WERI-Rb-1 (cell line): ENCODE results near the gene DMRT2.

Experiments used
- DNase-seq: peaks from one replicate; pipeline ENCODE4 v3.0.0-alpha.2; 2020
- H3K27ac ChIP-seq: fragments of 250-450 bp; sonication (Bioruptor Pico); 2 replicates; pipeline ENCODE4 v1.5.1; 2020; ENCODE audit warnings: mild to moderate bottlenecking, moderate library complexity
- H3K27me3 ChIP-seq: fragments of 250-450 bp; sonication (Bioruptor Pico); 2 replicates; pipeline ENCODE4 v1.5.1; 2021; ENCODE audit warnings: mild to moderate bottlenecking, low read depth, moderate library complexity; ENCODE audit not compliant: insufficient read depth, severe bottlenecking
- H3K36me3 ChIP-seq: fragments of 250-450 bp; sonication (Bioruptor Pico); 2 replicates; pipeline ENCODE4 v1.5.1; 2020; ENCODE audit warnings: mild to moderate bottlenecking, moderate library complexity
- H3K4me3 ChIP-seq: 2 replicates; pipeline ENCODE4 v1.5.1; 2011; ENCODE audit warnings: low read depth, mild to moderate bottlenecking, control low read depth, low read length
- H3K9me3 ChIP-seq: fragments of 250-450 bp; sonication (Bioruptor Pico); 2 replicates; pipeline ENCODE4 v1.5.1; 2021; ENCODE audit warnings: mild to moderate bottlenecking, moderate library complexity; ENCODE audit not compliant: severe bottlenecking
- TF ChIP-seq, protein P1 (sequence below): IDR thresholded peaks from 2 replicates; pipeline ENCODE4 v1.5.1; 2011; ENCODE audit warnings: low read depth, mild to moderate bottlenecking, control low read depth, inconsistent platforms, low read length

DMRT2 gene

DNA sequence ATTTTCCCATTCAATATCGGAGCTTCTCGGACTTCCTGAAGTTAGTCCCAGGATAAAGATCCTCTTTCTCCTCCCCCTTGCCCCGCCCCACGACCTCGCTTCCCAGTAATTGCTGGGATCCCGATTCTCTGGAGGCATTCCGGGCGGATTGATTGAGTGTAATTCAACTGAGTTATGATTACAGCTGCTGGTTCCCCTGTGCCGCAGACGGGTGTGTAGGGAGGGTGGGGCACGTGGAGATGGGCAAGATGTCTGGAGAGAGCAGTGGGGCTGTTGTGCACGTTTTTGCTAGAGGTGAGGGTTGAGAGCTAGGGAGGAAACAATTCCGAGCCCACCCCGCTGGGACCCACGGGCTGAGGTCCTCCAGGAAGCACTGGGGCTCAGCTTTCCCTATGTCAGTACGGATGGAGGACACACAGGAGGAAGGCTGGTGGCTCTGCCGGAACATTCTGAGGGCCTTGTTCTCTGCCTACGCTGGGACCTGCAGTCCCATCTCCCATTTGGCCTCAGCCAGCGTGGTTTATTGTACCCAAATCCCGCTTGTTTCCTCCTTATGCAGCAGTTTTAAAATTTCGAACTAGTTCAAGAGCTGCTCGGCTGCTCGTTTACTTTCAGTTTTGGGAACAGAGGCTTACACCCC, 2.4 kb upstream of the DMRT2 start:
- Histone ChIP-seq H3K27ac (no peak overlapping the region), H3K27me3 (peaks cover 14% of the 10 kb centered on the region), H3K4me3 (no peak overlapping the region), H3K36me3 (no peaks in the 10 kb centered on the region), H3K9me3 (peaks cover 9% of the 10 kb centered on the region)
- TF ChIP-seq, protein P1, sequence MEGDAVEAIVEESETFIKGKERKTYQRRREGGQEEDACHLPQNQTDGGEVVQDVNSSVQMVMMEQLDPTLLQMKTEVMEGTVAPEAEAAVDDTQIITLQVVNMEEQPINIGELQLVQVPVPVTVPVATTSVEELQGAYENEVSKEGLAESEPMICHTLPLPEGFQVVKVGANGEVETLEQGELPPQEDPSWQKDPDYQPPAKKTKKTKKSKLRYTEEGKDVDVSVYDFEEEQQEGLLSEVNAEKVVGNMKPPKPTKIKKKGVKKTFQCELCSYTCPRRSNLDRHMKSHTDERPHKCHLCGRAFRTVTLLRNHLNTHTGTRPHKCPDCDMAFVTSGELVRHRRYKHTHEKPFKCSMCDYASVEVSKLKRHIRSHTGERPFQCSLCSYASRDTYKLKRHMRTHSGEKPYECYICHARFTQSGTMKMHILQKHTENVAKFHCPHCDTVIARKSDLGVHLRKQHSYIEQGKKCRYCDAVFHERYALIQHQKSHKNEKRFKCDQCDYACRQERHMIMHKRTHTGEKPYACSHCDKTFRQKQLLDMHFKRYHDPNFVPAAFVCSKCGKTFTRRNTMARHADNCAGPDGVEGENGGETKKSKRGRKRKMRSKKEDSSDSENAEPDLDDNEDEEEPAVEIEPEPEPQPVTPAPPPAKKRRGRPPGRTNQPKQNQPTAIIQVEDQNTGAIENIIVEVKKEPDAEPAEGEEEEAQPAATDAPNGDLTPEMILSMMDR, result no peak
- DNase-seq, result no peak

DNA sequence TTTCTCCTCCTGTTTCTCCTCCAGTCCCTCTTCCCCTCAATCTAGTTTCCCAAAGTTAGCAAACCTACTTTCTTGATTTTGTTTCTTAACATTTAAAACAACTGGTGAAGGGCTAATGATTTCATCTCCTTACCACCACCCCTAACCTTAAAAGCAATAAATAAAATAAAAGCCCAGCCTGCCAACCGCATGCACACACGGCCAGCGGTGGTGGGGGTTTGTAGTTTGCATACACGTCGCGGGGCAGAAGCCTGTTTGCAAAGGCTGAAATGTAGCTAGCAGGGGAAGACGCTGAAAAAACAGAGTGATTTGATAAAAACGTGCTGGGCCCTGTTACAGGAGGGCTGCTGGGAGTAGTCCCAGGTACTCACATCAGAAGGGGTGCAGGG, 1.9 kb upstream of the DMRT2 start:
- H3K4me3 ChIP-seq, result no peak overlapping the region
- peaks cover 17% of the 10 kb centered on the region for H3K27me3 ChIP-seq
- peaks cover 9% of the 10 kb centered on the region for H3K9me3 ChIP-seq
- DNase-seq, result no peak
- H3K36me3 ChIP-seq, result no peaks in the 10 kb centered on the region
- H3K27ac ChIP-seq, result no peak overlapping the region
- TF ChIP-seq, protein P1, result no peak

DNA sequence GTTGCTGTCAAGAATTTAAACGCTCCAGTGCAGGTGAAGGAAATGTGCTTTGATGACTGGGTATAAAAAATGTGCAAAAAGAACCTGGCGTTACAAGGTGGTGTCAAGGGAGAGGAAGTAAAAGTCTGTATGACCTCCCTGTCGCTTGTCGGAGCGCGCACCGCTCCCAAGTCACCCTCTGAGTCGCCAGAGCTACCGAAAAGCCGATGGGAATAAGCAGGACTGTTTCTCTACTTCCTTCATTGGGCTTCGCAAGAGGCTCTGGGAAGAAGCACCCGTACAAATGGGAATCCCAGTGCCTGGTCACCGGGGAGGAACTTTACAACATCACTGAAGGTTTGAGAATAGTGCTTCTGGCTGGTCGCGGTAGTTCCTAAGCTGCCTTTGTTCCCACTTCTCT, 1.3 kb upstream of the DMRT2 start:
- Histone ChIP-seq H3K27me3 (peaks cover 23% of the 10 kb centered on the region), H3K36me3 (no peaks in the 10 kb centered on the region), H3K27ac (no peak overlapping the region)

DNA sequence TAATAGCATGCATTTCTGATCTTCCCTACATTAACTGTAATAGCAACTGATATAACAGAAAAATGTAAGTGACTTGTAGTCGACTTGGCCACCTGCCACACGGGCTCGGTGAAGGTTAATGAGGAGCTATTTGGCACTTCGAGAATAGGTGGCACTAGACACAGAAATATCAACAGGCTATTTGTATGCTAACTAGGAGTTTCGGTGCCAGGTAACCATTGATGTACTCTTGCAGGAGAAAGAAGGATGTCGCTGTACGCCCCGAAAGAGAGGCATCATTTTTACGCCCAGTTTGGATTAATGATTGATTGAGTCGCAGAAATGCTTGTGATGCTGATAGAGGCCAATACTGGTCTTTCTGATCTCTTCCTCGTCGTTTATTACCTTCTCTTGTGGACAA, 516 bp upstream of the DMRT2 start:
- peaks cover 23% of the 10 kb centered on the region for H3K27me3 ChIP-seq
- H3K4me3 ChIP-seq, result peak overlapping the region; percentile 11
- DNase-seq, result no peak
- peaks cover 9% of the 10 kb centered on the region for H3K9me3 ChIP-seq
- H3K27ac ChIP-seq, result no peak overlapping the region
- no peaks in the 10 kb centered on the region for H3K36me3 ChIP-seq
- TF ChIP-seq, protein P1, result no peak

More for the DNA sequence above, 1.3 kb upstream of the DMRT2 start:
- DNase-seq, result no peak
- Histone ChIP-seq H3K9me3 (peaks cover 9% of the 10 kb centered on the region), H3K4me3 (no peak overlapping the region)
- TF ChIP-seq, protein P1, result no peak

DNA sequence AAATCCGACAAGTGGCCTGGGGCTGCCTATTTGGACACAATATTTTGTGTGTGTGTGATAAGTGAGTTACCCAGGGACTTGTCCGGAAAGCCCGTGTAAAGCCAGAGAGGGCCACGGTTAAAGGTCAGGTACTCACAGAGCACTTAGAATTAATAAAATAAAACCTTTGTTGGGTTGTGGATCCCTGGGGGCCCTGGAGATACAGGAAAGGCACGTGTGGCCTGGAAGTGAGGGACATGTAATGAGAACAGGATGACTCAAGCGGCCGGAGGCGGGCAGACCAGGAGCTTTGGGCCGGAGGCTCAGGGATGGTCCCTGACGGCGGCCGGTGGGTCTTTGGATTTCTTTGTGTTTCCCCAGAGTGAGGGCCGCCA, 1.0 kb downstream of the DMRT2 start:
- H3K4me3 ChIP-seq, result no peak overlapping the region
- H3K36me3 ChIP-seq, result no peaks in the 10 kb centered on the region
- H3K27me3 ChIP-seq, result peaks cover 22% of the 10 kb centered on the region
- H3K9me3 ChIP-seq, result no peaks in the 10 kb centered on the region
- no peak for DNase-seq
- TF ChIP-seq, protein P1, result no peak
- no peak overlapping the region for H3K27ac ChIP-seq
